NCI-H526 (cell line): ENCODE measurements around the gene ERI3.

Source experiments
- DNase-seq, 2 experiments: peaks; one replicate each; lab custom pipeline; 2025; lab: John Stamatoyannopoulos, UW

The ERI3 gene

DNA sequence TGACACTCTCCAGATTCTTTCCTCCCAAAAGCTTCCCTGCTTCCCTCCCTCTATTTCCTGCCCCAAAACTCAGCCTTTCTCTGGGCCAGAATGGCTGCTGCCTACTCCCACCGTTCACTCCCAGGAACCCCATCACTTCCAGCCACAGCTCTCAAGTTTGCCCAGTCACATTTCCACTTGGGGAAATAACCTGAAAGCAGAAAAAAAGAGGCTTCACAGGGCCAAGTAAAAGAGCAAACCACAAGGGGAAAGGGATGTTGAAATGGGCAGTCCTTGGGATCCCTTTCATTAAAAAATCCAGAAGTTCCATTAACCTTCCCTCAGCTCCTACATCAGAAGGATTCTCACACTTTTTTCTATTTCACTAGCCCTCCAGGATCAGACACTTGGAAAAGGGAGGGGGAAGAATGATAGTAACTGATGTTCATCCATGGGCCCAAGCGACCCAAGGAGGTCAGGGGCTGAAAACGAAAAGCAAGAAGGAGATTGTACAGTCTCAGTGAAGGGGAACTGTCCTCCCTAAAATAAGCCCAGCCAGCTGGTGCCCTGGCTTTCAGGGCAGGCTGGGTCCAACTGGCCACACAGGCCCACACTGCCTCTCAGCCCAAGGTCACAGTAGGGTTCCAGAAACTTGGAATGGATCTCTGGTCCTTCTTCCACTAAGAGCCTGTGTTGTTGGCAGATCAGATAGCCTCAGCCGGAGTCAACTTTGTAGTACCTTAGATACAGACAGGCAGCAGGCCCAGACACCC, 92.1 kb downstream of the ERI3 start:
- no peak for DNase-seq

DNA sequence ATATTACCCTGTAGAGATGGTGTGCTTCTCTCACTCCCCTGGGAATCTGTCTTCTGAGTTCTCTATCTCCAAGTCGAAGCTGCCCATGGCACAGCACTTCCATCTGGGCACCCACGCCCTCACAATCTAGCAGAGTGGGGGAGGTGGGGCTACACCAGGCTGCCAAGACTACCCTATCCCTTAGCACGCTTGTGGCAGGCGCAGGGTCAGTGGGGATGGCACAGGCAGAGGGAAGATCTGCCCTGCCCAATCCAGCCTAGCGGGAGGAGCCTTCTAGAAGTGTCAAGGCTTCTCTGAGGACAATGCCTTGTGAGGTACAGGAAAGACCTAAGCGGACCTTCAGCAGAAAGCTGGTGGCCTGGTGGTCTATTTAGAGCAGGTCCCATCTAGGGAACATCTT, 92.6 kb downstream of the ERI3 start:
- no peak for DNase-seq

DNA sequence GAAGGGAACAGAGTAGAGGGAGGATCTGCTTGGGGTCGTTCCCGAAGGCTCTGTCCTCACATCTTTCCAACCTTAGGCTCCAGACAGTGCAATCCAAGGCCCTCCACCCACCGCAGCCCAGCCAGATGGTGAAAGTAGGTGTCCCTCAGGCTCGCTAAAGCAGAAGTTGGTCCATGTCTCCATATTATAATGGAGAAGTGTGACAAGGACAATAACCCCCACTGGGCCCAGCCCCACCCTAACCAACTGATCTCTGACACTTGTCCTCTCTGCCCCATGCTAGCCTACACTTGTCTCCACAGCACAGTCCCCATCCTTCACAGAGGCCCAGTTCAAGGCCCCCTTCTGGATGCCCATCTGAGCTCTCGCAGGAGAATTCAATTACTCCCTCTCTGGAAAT, 93.1 kb downstream of the ERI3 start:
- no peak for DNase-seq

DNA sequence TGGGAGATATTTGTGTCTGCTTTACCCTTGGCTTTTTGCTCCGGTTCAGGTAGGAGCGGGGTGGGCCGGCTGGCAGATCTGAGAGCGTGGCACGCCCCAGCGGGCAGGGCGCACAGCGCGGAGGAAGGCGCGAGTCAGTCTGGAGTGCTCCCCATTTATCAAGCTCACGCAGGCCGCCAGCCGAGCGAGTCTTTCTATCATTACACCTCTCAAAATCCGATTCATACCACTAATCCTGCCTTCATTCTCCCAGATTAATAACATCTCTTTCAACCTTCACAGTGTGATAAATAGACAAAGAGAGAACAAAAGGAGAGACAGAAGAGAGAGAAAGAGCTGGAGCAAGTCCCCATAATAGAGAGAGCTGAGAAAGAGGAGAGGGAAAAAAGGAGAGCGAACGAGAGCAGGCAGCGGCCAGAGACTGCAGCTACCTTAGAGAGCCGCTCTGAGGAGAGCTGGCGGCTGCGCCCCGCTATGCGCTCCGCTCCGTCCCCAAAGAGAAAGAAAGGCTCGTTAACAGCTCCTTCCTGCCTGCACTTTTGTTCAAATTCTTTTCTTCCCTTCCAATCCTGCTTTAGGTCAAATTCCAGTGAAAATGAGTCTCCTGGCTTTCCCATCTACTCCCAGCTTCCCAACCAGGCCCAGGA, 93.8 kb downstream of the ERI3 start:
- no peak for DNase-seq

DNA sequence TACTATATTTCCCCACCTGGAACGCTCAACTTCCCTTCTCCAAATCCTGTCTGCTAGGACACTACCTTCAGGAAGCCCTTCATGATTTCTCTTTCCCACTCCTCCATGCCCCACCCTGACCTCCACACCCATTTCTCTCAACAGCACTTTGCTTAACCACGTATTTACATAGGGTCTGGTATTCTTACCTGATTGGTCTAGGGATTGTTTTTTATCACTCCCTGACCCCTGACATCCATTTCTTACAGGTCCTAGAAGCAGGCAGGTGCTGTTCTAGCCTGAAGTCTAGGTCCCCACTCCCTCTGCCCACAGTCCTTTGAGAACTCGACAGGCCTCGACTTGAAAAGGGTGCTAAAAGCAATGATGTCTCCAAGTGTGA, 94.3 kb downstream of the ERI3 start:
- peak; percentile 44 to 49 for DNase-seq

DNA sequence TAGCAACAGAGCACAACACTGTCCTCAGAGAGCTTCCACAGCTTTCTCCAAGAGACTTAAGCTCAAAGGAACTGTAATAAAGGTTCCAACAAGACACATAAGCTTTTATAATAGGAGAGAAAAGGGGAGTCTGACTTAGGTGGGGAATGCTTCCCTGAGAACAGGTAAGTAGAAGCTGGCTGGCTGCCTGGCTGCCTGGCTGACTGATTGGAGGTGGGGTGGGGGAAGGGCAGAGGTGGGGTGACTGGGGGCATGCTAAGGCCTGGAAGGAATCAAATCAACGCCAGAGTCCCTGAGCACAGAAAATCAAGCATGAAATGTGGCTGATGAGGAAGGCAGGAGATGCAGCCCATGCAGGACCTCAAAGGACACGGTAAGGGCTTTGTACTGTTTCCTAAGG, 96.0 kb downstream of the ERI3 start:
- no peak for DNase-seq

DNA sequence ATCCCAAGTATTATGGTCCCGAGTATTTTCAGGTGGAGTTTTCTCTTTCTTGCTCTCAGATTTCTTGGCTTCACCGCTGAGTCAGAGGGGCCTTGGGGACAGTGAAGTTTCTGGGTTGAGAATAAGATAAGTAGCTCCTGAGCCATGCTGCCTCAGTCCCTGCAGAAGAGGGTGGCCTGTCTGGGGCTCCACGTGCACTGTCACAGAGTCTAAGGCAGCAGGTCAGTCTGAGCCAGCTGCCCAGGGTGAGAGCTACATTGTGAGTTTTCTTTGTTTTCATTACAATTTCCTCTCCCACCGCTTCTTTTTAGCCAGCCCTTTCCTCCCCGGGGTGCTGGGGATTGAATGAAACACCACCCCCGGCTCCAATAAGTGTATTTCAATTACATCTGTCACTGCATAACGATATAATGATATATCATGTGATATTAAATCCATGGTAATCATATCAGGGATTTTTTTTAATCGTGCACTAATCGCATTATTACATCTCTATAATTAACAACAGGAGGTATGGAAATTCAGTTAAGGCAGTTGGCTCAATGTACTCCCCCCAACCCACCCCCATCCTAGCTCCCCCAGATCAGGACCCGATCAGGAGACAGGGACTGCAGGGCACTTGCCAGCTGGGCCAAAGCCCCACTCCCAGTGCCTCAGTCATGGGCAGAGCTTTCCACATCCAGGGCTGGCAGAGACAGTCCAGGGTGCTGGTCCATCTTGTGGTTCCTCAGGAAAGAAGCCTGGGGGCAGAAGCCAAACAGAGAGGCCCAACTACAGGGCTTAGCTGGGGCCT, 98.1 kb downstream of the ERI3 start:
- no peak for DNase-seq

DNA sequence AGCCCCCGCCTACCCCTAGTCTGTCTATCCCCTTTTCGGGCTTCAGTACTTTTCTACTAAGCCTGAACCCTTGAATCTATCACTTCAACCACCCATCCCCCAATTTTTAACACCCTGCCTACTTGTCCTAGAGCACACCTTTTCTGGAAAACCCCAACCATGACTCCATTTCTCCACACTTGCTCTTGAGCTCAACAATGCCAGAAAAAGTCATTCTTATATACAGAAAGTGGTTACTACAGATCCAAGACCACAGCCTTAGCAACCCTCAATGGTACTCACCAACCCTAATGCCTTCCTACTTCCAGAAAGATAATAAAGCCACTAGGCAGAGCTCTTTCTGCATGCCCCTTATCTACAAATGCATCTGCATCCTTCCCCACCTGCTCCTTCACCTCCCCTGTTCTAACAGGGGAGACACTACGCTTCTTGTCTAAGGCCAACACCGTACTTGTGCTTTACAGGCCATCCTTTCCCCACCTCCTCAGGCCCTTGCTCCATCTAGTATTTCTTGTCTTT, 100.6 kb downstream of the ERI3 start:
- DNase-seq, result no peak

DNA sequence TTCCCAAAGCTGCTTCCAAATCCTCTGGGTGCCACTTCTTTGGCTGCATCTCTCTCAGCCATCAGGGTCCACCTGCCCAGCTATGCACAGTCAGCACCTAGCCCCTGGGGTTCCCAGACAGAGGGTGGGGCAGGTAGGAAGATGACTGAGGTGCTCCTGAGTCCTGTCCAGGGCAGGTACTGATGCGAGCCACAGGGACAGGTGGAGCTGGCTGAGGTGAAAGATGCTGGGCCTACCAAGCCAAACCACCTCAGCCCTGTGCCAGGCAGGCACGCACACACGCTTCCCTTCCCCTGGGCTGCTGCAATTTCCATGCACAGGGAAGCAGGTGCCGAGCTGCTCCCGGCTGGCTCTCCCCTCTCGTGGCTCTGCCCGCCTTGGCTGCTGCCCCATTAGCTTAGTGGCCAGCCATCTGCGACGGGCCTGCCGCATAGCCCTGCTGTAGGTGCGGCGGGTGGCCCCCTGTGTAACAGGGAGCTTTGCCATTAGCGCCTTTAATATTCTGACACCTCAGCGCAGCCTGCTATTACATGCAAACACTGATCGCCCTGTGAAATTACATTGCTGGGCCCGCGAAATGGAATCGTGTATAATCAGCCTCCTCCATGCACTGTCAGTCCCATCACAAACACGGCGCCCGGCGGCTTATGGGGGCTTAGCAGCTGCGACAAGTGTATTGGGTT, 102.9 kb downstream of the ERI3 start:
- peak; percentile 56 to 92 for DNase-seq

DNA sequence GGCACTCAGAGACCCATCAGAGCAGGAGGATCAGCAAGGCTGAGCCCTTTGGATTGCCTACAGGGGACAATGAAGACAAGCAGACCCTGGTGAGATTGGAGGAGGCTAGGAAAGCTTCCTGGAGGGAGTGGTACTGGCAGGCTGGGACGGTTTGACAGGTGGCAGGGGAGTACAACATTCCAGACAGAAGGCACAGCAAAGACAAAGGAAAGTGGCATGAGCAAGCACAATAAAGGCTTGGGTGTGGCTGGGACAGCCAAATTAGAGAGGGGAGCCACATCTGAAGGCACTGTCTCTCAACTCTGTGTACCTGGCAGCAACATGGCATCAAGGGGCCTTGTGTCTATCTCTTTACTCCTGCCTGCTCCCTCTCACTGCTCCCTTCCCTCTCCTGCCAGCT, 103.6 kb downstream of the ERI3 start:
- no peak for DNase-seq

DNA sequence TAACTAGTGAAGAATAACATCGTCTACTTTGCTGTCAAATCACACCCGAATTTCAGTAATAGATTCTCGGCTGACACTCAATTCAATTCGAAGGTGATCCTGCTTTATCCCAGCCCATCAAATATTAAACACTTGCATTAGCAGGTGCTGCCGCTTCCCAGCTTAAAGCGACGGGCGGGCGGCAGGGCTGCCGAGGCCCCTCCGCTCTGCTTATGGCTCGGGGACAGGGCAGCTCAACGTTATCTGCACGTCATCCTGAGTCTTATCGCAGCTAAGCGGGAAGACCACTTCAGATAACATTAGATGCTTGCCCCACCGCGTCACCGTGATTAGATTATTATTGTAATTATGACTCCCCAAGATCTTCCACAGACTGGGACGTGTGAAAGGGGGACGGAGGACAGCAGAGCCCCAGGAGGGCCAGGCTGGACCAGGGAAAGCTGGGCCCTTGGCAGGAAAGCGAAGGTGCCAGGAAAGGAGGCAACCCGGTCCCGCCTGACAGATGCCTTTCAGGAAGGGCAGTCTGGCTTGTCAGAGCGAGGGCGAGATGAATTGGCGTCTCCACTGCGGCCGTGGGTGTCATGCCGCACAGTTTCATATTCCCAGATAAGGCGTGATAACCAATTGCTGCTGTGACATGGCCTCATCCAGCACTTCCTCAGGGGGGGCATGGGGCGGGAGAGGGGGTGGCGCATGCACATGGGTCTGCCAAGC, 104.8 kb downstream of the ERI3 start:
- DNase-seq, result no peak

DNA sequence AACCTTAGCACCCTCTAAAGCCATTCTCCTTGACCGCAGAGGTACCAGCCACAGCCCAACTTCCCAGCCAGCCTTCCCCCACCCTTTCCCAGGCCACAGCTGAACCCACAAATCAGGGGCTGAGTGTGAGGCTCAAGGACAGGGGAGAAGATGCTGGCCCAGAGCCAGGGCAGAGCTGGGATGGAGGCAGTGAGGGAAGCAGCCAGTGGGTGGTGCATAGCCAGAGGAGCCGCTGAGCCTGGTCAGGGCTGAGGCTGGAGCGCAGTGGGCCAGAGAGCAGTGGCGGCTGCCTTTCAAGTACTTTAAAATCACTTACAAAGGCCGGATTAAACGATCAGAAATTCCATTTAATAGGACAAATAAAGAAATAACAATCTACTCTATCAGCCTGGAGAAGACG, 105.5 kb downstream of the ERI3 start:
- DNase-seq, result no peak

DNA sequence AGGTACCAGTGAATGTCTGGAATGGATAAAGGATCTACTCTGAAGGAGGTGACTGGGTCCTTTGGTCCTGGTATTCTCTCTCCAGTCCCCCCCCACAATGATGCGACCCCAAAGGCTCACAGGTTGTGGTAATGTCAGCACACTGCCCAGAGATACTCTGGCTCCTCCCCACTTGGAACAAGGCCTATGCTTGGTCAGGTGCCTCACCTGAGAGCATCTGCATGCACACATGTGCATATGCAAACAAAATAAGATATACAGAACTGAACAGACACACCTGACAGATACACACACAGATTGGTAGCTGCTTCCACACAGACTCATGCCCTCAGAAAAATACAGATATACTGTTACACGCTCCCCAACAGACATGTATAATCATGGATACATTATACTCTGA, 108.3 kb downstream of the ERI3 start:
- peak; percentile 77 to 88 for DNase-seq

DNA sequence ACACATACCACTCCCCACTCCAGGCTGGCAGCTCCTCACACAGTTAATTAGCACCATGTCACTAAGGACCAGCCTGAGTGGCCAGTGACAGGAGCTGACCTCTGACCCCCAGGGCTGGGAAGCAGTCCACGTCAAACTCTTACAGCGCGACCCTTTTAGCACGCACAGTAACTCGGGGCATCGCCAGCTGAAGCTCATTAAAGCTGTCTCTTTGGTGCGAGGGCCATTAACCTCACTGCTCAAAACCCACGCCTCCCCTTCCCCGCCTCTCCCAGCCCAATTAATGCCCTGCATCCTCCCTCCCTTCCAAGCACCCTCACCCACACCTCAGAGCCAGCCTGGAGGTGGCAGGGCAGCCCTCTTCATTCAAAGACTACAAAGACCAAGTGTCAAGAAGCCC, 110.1 kb downstream of the ERI3 start:
- DNase-seq, result no peak

DNA sequence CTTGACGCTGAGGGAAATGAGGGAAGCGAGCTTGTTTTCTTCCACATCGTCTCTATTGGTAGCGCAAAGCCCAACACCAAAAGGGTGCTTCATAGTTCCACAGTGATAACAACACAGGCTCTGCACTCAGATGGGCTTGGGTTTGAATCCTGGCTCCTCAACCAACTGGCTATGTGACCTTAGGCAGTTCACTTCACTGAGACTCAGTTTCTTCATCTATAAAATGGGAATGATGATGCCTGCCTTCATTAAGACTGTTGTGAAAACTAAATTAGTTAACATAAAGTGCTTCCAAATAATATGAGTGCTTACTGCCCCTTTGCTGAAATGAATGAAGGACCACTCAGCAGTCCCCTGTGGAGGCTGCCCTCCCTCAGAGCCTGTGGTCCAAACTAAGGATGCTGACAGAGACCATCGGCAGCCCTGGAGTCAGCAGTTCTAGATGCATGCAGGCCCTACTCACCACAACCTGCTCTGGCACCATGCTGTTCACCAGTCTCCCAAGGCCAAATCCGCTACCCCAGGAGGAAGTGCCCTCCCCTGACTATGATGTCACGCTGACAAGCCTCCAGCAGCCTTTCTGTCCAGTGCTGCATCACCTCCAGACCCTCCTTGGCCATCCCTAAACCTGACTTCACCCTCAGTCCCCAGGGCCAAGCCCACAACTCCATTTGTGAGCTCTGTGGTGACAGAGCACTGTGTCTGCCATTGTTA, 111.1 kb downstream of the ERI3 start:
- DNase-seq, result no peak

DNA sequence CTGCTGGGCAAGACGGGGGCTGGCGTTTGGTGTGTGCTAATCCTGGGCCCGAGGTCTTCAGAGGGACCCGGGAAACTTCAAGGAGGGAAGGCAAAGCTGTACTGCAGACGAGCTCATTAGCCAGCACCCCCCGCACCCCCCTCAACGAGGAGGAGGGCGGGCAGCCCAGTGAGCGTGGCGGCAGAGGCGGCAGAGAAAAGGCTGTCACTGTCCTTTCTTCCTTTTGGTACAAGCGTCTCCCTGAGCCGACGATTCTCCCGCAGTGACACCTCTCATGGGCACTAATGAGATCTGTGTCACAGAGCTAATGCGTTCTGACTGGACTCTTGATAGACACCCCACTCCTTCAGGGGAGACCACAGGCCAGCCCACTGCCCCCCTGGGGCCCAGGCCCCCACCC, 112.3 kb downstream of the ERI3 start:
- DNase-seq, result no peak

DNA sequence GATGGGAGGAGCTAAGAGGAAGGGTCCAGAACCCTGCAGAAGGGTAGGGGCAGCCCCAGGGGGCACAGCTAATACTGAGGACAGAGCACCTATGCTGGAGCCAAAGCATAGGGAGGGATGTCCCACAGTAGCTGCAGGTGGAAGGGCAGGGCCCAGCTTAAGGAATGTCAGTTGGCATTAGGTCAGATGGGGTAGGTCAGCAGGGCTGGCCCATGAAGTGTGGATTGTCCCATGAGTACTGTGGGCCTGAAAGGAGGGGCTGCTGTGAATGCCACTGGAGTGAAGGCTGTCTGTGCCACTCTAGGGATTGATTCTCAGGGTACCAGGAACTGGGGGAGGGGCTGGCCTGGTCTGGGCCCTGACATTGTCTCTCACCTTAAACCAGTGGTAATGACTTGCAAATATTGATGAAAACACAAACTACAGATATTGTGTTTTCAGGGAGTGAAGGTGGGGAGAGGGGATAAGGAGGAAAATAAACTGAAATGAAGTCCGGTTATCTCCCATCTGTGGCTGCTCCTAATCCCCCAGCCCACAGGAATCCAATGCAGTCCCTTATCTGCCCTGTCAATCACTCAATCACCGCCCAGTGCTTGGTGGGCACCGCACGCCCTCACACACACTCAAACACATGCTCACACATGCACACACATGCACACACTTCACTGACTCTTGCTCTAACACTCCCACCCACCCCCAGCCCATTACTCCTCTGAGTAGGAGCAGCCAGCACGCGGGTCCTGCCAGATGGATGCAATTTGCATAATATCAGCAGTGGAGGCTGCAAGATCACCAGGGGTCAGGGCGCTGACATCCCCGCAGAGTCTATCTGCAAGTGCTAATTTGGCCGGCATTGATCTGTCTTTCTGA, 114.0 kb downstream of the ERI3 start:
- peak; percentile 23 to 78 for DNase-seq

DNA sequence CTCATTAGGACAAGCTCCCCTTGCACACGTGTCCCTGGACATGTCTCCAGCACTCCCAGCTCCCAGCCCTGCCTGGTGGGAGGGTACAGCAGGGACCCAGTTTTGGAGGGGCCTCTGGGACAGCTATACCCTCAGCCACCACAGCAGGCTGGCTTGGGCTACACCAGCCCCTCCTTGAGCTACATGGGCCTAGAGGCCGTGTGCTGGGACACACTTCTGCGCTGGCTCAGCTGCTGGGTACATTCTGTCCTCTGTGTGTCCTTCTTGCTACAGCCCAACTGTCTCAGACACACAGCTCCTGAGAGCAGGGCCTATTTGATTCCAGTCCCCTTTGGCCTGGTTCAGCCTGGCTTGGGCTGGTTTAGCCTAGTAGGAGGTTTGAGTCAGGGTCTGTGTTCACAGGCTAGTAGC, 115.1 kb downstream of the ERI3 start:
- no peak for DNase-seq

DNA sequence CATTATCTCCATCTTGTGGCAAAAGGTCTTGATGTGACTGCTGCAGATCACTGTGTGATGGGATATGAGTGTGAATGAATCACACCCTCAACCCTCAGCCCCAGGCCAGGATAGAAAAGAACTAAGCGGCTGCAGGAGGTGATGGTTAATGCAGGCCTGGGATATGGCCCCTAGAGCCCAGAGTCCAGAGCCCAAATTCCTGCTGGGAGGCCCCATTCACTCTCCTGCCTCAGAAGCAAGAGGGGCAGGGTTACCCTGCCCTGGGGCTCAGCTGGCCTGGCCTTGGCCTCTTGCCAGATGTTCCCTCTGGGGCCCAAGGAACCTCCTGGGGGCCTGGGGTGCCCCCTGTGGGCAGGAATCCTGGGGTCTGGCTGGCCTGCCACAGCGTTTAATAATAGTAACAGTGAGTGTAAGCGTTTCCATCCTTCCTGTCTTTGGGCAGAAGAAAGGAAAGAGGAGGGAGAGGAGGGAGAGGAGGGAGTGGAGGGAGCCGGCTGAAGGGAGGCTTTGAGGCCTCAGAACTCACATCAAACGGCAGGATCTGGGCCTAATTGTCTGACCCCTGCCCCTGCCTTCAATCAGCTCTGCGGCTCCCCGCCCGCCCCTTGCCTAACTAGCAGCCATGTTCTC, 115.6 kb downstream of the ERI3 start:
- no peak for DNase-seq

DNA sequence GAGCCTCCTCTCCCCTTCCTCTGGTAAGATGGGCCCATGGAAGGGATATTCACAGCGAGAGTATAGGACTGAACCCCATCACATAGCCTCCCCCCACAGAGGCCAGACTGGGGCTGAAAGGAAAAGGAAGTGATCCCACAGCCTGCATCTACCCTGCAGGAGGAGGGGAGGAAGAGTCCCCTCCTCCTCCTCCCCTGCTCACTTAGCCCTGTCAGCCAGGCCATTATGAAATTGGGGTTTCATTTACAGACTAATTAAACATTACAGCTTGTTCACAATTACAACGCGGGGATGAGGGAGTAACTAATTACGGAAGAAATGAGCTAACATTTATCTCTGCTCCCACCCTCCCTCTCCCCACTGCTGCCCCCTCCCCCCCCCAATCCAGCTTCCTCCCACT, 116.4 kb downstream of the ERI3 start:
- DNase-seq, result no peak
